ENCODE results near the gene PRR22. TPM values are rescaled to one million over a fixed set of nuclear protein-coding genes. Genes with fewer than 3 reads are reported as not detected.
"Not testable (repeated sequence)": the region's sequence is repeated elsewhere in the genome, so short reads cannot be mapped to it uniquely, and the experiment has no call there.

PRR22 gene
- total RNA-seq, 4 donors from 2014 or later = 0.25 to 1.2 (median 0.62) TPM

DNA sequence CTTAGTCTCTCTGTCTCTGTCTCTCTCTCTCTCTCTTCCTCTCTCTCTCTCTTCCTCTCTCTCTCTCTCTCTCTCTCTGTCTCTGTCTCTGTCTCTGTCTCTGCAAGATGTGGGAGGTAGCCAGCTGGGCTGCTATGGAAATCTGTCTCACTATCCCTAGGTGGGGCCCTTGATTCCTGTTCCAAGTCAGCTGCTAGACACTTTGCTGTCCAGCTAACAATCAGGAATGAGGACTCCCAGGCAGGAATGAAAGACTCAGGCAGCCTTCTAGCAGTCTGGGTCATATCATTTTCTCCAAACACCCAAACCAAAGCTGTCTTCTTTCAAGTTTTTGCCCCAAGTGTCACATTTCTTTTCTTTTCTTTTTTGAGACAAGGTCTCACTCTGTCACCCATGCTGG lies 40.9 kb downstream of the PRR22 start:
- no peak overlapping the region for H3K4me3 ChIP-seq (ENCODE audit: low read depth, poor library complexity, severe bottlenecking)
- intact Hi-C loops (cut with DNase I; ENCODE audit: low total_unique reads) = no loop called here
- no peak for TF ChIP-seq POLR2A (IDR thresholded peaks at IDR 0.05)
- TF ChIP-seq CTCF (IDR thresholded peaks at IDR 0.05) = no peak
- no peak for DNase-seq (ENCODE audit: low spot score in 2 of 2)

- DNase-seq (ENCODE audit: low spot score in 2 of 2) = no peak
- no peak overlapping the region for H3K4me3 ChIP-seq (ENCODE audit: low read depth, poor library complexity, severe bottlenecking)
- intact Hi-C loops (cut with DNase I; ENCODE audit: low total_unique reads) = no loop called here
- WGBS, 2 donors = 86 to 88% methylated on average over 19 of the region's 19 CpGs
- TF ChIP-seq POLR2A (IDR thresholded peaks at IDR 0.05) (no peak), CTCF (IDR thresholded peaks at IDR 0.05) (no peak)
Measured at GRCh38 chr19:5742051-5742450, 42.5 kb downstream of the PRR22 start.

GRCh38 chr19:5738423-5738822 lies 46.1 kb downstream of the PRR22 start:
- 38 to 54% methylated on average over 8 of the region's 8 CpGs for WGBS, 2 donors
- no peak for DNase-seq (ENCODE audit: low spot score in 2 of 2)
- intact Hi-C loops (cut with DNase I; ENCODE audit: low total_unique reads) = no loop called here
- TF ChIP-seq CTCF (IDR thresholded peaks at IDR 0.05) (no peak), POLR2A (IDR thresholded peaks at IDR 0.05) (no peak)
- no peak overlapping the region for H3K4me3 ChIP-seq (ENCODE audit: low read depth, poor library complexity, severe bottlenecking)

GRCh38 chr19:5733172-5733571 lies 51.4 kb downstream of the PRR22 start:
- intact Hi-C loops (cut with DNase I; ENCODE audit: low total_unique reads); H3K4me3 ChIP-seq (ENCODE audit: low read depth, poor library complexity, severe bottlenecking); DNase-seq (ENCODE audit: low spot score in 2 of 2): not testable (repeated sequence)
- WGBS, 2 donors = 75 to 86% methylated on average over 2 of the region's 2 CpGs

Other genes with a start within 250 kb of the PRR22 start
- gene TINCR, start 216.8 kb downstream of the PRR22 start, total RNA-seq = 100 to 1,000 TPM; 250 to 282 (median 259) TPM
- 10 to 100 TPM; 14.0 to 51.2 (median 28.7) TPM for gene SAFB2, start 162.0 kb downstream of the PRR22 start, total RNA-seq
- gene SAFB, start 161.7 kb downstream of the PRR22 start, total RNA-seq = 100 to 1,000 TPM in 1 of 4 donors, 10 to 100 TPM in 3; 41.6 to 136 (median 80.4) TPM
- gene MICOS13, start 104.2 kb downstream of the PRR22 start, total RNA-seq = 10 to 100 TPM; 43.6 to 65.5 (median 54.1) TPM
- 10 to 100 TPM; 20.1 to 38.1 (median 24.8) TPM for gene HSD11B1L, start 103.7 kb downstream of the PRR22 start, total RNA-seq
- 1,000 to 10,000 TPM; 1,101 to 1,427 (median 1,254) TPM for gene RPL36, start 94.5 kb downstream of the PRR22 start, total RNA-seq
- 10 to 100 TPM; 40.9 to 81.7 (median 61.2) TPM for gene LONP1, start 64.6 kb downstream of the PRR22 start, total RNA-seq
- not detected for gene CATSPERD, start 64.1 kb downstream of the PRR22 start, total RNA-seq
- gene DUS3L, start 6.4 kb upstream of the PRR22 start, total RNA-seq = 100 to 1,000 TPM in 1 of 4 donors, 10 to 100 TPM in 3; 36.0 to 107 (median 67.4) TPM
- gene NRTN, start 20.3 kb upstream of the PRR22 start, total RNA-seq = 1 to 10 TPM; 6.5 to 7.9 (median 7.2) TPM
- under 1 TPM in 2 of 4 donors, not detected in 2; 0.23 to 0.29 TPM for gene FUT6, start 55.0 kb upstream of the PRR22 start, total RNA-seq
- gene FUT3, start 66.7 kb upstream of the PRR22 start, total RNA-seq = 1 to 10 TPM in 3 of 4 donors, under 1 TPM in 1; 0.76 to 3.8 (median 1.9) TPM
- not detected for gene FUT5, start 85.8 kb upstream of the PRR22 start, total RNA-seq
- gene NDUFA11, start 119.0 kb upstream of the PRR22 start, total RNA-seq = 100 to 1,000 TPM; 123 to 215 (median 163) TPM
- gene VMAC, start 120.1 kb upstream of the PRR22 start, total RNA-seq = 10 to 100 TPM; 10.2 to 15.2 (median 10.8) TPM
- 10 to 100 TPM in 3 of 4 donors, 1 to 10 TPM in 1; 3.5 to 14.5 (median 11.5) TPM for gene CAPS, start 129.5 kb upstream of the PRR22 start, total RNA-seq
- 100 to 1,000 TPM in 1 of 4 donors, 10 to 100 TPM in 3; 57.2 to 116 (median 72.0) TPM for gene RANBP3, start 193.4 kb upstream of the PRR22 start, total RNA-seq

Data from lower leg skin (tissue), 4 donors.